ENCODE measurements around the gene WNT3A. TPM values are rescaled to one million over a fixed set of nuclear protein-coding genes. Genes with fewer than 3 reads are reported as not detected.

The WNT3A gene
- polyA plus RNA-seq, 1 experiment: not detected

DNA sequence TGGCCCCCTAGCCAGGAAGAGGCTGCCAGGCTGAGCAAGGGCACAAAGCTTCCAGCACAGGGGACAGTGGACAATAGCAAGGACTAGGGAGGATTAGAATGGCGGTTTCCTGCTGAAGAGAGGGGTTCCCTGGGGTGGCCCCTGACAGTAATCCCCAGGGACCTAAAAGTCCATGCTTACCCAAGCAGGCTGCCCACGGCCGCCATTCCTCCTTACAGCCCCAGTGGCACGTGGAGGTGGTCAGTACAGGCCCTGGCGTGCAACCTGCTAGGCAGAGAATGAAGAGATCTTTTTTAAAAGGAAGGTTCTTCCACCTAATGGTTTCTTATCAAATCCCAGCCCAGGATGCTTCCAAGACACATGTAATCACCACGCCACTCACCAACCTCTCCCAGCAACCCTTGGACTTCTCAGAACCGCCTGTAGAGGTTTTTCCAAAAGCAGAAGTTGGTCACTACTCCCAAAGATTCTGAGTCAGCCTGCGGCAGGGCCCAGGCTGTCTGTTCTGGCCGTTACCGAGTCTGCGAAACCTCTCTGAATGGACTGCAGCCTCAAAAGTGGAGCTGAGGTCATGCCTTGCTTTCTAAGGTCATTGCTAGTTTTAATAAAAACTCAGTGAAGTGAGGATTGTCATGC is 101.4 kb downstream of the WNT3A start:
- ChIA-PET CTCF (no interaction called here), POLR2A (no interaction called here)
- DNase-seq (ENCODE audit: low read depth): no peak
- Histone ChIP-seq H3K27me3 (ENCODE audit: control insufficient read depth, insufficient read depth, low read length) (no peaks in the 10 kb centered on the region), H3K36me3 (ENCODE audit: control insufficient read depth, insufficient read depth, low read length) (peaks cover 13% of the 10 kb centered on the region), H3K4me3 (ENCODE audit: low read depth, low read length) (peak overlapping the region; percentile 99)
- TF ChIP-seq CTCF (IDR thresholded peaks at IDR 0.05; ENCODE audit: insufficient read depth, low read depth, low read length): no peak

- DNase-seq (ENCODE audit: low read depth): no peak
- Histone ChIP-seq H3K4me3 (ENCODE audit: low read depth, low read length) (peak overlapping the region; percentile 99), H3K36me3 (ENCODE audit: control insufficient read depth, insufficient read depth, low read length) (peaks cover 13% of the 10 kb centered on the region), H3K27me3 (ENCODE audit: control insufficient read depth, insufficient read depth, low read length) (no peaks in the 10 kb centered on the region)
- no peak for TF ChIP-seq CTCF (IDR thresholded peaks at IDR 0.05; ENCODE audit: insufficient read depth, low read depth, low read length)
- ChIA-PET POLR2A (no interaction called here), CTCF (no interaction called here)
Measured at GRCh38 chr1:228108742-228109072, 101.9 kb downstream of the WNT3A start.

GRCh38 chr1:228109073-228109961 is 102.5 kb downstream of the WNT3A start, which contains the start of gene MRPL55:
MRPL55 (minus strand) TSS chr1:228109299; CDS start chr1:228108260, 1,039 bp downstream.
- Histone ChIP-seq H3K27me3 (ENCODE audit: control insufficient read depth, insufficient read depth, low read length) (no peaks in the 10 kb centered on the region), H3K4me3 (ENCODE audit: low read depth, low read length) (peak within 1 kb of the TSS; percentile 99), H3K36me3 (ENCODE audit: control insufficient read depth, insufficient read depth, low read length) (peaks cover 13% of the 10 kb centered on the region)
- peak; percentile 77 for DNase-seq (ENCODE audit: low read depth)
- ChIA-PET POLR2A (interaction anchor here (0.5 to 0.8 kb wide), 3 partner anchors 25 to 298 kb away, joined by 3 to 21 read pairs (median 4); partner anchors contain the start of gene TRIM11), CTCF (interaction anchor here (0.6 to 2.5 kb wide), 6 partner anchors 10 to 167 kb away, joined by 3 to 8 read pairs (median 5); partner anchors contain the start of gene IBA57)
- TF ChIP-seq CTCF (IDR thresholded peaks at IDR 0.05; ENCODE audit: insufficient read depth, low read depth, low read length): 0 out of 2 replicates have a peak, but pooled peaks have one; percentile 10

DNA sequence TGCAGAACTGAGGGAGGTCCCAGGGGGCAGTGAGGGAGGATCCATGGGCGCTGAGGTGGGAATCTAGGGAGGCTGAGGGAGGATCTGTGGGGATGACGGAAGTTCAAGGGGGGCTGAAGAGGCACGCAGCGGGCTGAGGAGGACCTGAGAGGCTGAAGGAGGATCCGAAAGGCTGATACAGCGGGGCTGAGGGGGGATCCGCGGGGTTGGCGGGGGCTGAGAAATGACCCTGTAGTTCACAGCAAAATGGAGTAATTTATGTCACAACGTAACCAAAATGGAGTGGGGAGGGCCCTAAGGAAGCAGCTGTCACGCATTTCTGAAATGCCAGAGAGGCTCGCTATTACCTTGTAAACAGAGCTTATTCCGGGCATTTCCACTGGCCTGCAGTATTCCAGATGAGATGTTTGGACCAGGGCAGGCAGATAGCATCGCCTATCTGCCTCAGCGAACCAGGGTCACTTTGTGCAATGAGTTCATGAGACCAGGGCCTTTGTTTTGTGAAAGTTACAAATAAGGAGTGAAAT is 103.2 kb downstream of the WNT3A start:
- CTCF ChIA-PET: interaction anchor here (0.6 to 2.5 kb wide), 6 partner anchors 9 to 166 kb away, joined by 3 to 8 read pairs (median 5); partner anchors contain the start of gene IBA57

More for the DNA sequence above, 103.2 kb downstream of the WNT3A start:
- Histone ChIP-seq H3K4me3 (ENCODE audit: low read depth, low read length) (peak overlapping the region; percentile 99), H3K36me3 (ENCODE audit: control insufficient read depth, insufficient read depth, low read length) (peaks cover 13% of the 10 kb centered on the region), H3K27me3 (ENCODE audit: control insufficient read depth, insufficient read depth, low read length) (no peaks in the 10 kb centered on the region)
- POLR2A ChIA-PET: interaction anchor here (0.5 to 0.8 kb wide), 2 partner anchors 26 to 297 kb away, joined by 3 to 21 read pairs; partner anchors contain the start of gene TRIM11
- DNase-seq (ENCODE audit: low read depth): no peak
- TF ChIP-seq CTCF (IDR thresholded peaks at IDR 0.05; ENCODE audit: insufficient read depth, low read depth, low read length): no peak

All from BJ (cell line).